ENCODE results near the gene P4HA2.

P4HA2 gene

DNA sequence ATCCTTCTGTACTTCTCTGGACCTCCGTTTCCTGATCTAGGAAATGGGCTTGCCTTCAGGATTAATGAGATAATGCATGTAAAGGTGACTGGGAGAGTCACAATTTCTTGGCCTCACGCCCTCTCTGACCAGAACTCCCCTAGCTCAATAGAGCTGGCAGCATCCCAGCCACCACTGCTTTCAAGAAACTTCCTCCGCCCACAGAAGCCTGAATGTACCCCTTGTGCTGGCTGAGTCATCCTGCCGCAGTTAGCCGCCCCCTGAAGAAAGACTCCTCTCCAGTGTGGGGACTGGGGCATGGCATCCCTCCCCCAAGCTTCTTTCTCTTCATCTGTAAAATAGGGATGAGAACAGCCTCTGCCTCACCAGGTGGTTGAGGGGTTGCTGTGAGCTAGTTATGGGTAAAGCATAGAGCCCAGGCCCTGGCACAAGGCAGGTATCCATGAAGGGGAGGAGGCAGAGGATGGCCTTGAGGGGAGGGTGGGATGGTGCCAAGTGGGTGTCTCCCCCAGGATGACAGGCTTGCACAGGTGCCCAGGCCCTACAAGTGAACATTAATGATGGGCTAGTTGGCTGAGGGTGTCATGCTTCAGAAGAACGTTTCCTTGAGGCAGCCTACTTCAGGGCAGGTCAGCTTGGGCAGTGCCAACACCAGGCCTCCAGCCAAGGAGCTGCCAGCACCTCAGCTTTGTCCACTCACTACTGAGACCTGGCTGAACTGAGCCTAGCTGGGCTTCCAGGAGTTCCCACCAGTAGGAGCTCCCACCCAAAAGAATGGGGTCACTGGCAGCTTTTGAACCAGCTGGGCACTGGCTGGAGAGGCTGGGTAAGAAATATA lies 33.3 kb upstream of the P4HA2 start:
- no peak for TF ChIP-seq CTCF (IDR thresholded peaks at IDR 0.05; ENCODE audit: control insufficient read depth, insufficient read depth, low read depth, low read length, missing control alignments)
- no peak overlapping the region for H3K4me3 ChIP-seq (ENCODE audit: control insufficient read depth, low read depth, low read length)
- DNase-seq (ENCODE audit: low read depth): no peak

- no peak for TF ChIP-seq CTCF (IDR thresholded peaks at IDR 0.05; ENCODE audit: control insufficient read depth, insufficient read depth, low read depth, low read length, missing control alignments)
- H3K4me3 ChIP-seq (ENCODE audit: control insufficient read depth, low read depth, low read length): peak overlapping the region; percentile 49; the same call in 1 of the 2 replicates
- DNase-seq (ENCODE audit: low read depth): no peak
Measured at GRCh38 chr5:132260051-132260450, 32.4 kb upstream of the P4HA2 start.

DNA sequence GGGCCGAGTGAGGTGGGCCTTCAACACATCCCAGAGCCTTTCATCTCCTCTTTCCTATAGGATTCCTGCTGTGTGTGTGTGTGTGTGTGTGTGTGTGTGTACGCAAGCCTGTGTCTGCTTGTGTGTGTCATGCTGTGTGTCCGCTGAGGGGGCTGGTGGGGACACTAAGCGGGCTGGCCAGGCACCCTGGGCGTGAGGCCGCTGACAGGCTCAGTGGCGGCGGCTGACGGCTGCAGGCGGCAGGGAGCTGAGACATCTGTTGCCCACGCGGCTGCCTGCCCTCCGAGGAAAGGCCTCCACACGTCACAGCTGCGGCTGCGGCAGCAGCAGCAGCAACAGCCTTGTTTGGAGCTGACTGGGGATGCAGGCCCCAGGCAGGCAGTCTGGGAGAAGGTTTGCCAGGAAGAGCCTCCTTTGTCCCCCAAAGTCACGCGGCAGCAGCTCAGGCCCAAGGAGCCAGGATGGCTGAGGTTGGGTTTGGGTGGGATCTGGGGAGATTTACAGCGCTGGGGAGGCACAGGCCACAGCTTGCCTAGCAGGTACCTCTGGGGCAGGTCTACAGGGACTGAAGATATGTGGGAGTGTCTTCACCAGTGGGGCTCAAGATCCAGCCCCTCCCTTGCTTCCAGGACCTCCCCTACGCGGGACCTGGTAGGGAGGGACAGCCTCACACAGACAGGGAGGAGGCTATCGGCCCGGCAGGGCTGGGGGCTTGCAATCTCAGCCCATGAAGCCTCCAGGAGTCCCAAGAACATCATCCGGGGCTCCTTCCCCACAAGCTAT lies 31.6 kb upstream of the P4HA2 start:
- no peak for TF ChIP-seq CTCF (IDR thresholded peaks at IDR 0.05; ENCODE audit: control insufficient read depth, insufficient read depth, low read depth, low read length, missing control alignments)
- peak overlapping the region; percentile 86 for H3K4me3 ChIP-seq (ENCODE audit: control insufficient read depth, low read depth, low read length)
- peak; percentile 64 for DNase-seq (ENCODE audit: low read depth)

DNA sequence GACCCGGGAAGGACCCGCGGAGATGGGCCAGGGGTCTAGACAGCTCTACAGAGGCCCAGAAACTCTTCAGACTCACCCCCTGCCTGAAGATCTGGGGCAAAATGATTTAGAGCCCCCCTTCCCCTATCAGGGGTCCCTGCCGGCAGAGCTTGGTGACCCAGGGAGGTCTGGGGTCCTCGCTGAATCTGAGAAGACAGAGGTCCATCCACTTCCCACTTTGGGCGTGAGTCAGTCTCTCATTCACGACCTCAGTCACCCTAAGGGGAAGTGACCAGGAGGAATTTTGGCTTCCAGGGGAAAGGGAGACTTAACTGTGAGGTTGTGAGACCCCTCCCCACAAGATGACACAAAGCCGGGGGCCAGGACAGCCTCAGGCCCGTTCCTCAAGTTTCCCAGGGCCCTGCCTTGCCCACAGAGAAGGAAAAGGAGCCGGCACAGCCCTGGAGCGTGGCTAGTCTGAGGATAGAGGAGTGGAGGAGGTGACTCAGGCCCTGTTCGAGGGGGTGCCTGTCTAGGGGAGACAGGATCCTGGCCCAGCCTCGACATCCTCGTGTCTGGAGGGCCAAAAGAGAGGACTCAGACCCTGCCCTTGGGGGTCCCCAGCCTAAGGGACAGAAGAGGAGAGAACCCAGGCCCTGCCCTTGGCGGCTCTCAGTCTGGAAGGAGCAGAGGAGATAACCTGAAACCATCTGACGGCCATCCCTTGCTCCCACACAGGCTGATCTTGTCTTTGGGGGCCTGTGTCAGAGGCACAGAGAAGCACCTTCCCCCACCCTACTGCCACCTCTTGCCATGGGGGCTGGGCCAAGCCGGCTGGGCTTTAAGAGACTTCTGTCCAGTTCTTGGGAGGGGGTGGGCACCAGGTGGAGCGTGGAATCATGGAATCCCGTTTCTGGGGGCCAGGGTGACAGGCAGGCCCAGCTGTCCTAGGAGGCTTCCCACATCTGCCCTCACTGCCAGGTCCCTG lies 30.7 kb upstream of the P4HA2 start:
- no peak for DNase-seq (ENCODE audit: low read depth)
- H3K4me3 ChIP-seq (ENCODE audit: control insufficient read depth, low read depth, low read length): peak overlapping the region; percentile 86
- no peak for TF ChIP-seq CTCF (IDR thresholded peaks at IDR 0.05; ENCODE audit: control insufficient read depth, insufficient read depth, low read depth, low read length, missing control alignments)

DNA sequence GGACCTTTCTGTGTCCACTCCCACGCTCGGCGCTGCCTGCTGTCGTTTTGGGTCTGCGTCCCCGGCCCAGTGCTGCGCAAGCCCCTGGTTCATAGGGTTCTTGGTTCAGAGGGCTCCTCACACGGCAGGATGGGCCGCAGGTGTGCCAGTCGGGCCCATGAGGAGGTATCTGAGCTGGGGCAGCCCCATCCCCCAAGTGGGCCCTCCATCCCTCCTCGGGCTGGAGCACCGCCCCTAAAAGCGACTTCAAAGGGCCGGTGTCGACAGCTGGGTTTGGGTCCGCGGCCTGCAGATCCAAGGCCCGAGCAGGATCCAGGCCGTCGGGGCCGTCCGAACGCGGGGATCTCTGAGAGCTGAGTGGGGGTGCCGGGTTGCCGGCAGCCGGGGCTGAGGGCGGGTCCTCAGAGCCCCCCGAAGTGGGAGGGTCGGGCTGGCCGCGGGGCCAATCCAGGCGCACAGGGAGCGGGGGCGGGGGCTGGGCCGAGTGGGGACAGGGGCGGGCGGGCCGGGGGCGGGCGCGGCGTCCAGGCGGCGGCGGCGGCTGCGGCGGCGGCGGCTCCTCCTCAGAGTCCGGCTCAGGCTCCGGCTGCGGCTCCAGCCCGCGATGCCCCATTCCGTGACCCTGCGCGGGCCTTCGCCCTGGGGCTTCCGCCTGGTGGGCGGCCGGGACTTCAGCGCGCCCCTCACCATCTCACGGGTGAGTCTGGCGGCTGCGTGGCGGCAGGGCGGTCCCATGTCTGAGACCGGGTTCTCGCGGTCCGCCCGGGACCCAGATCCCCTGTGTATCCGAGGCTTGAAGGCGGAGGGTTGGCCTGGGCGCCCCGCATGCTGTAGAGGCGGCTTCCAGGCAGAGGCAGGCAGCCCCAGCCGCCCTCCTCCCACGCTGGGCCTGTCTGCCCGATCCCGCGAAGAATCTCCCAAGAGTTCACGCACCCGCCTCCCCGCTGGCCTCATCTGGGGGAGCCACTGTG lies 29.8 kb upstream of the P4HA2 start, which contains the start of gene PDLIM4:
Gene PDLIM4, plus strand, starts transcription at position 566 of the 971 bp plus-strand sequence. Its CDS starts 39 bp downstream, at position 605.
- TF ChIP-seq CTCF (IDR thresholded peaks at IDR 0.05; ENCODE audit: control insufficient read depth, insufficient read depth, low read depth, low read length, missing control alignments): no peak
- no peak for DNase-seq (ENCODE audit: low read depth)
- H3K4me3 ChIP-seq (ENCODE audit: control insufficient read depth, low read depth, low read length): peak within 1 kb of the TSS; percentile 86

Data from AG09309 (cell line).